K562 (cell line): ENCODE results near the gene ANKRD6.

Source experiments
- CTCF ChIP-seq, 3 experiments: IDR thresholded peaks in 2 of 3; conservative IDR thresholded peaks in 1 of 3; 2 replicates each; pipeline ENCODE4 v1.5.1; 2011 to 2012; ENCODE audit warnings: low read length in 3 of 3, mild to moderate bottlenecking in 3 of 3, control low read depth in 2 of 3, improper control_type of control experiment in 1 of 3, inconsistent platforms in 1 of 3, low read depth in 1 of 3, mixed read lengths in 1 of 3, moderate library complexity in 1 of 3; ENCODE audit not compliant: insufficient read depth in 2 of 3
- TAF1 ChIP-seq: IDR thresholded peaks from 2 replicates; pipeline ENCODE4 v1.6.1; 2011; ENCODE audit warnings: mild to moderate bottlenecking, low read length, moderate library complexity; ENCODE audit not compliant: insufficient read depth, control insufficient read depth, severe bottlenecking; ENCODE audit errors: extremely low read depth
- USF2 ChIP-seq: sonication (generic); formaldehyde crosslinking; IDR thresholded peaks from 2 replicates; pipeline ENCODE4 v1.5.0; 2020; ENCODE audit warnings: missing genetic modification reagents
- ZFP36 ChIP-seq: fragments of 150-350 bp; IDR thresholded peaks from 2 replicates; pipeline ENCODE4 v1.6.1; 2018; ENCODE audit warnings: low read length, low read depth; ENCODE audit not compliant: partially characterized antibody

- TF ChIP-seq ZFP36 (no peak), CTCF (IDR thresholded peaks at IDR 0.05 in 2 of 3, conservative IDR thresholded peaks at IDR 0.05 in 1 of 3; ENCODE audit: insufficient read depth in 2 of 3, low read depth in 1 of 3, low read length in 3 of 3) (no peak), USF2 (no peak), TAF1 (no peak)
These were observed 18.7 kb upstream of the ANKRD6 start for GRCh38 chr6:89414215-89414614.
